Right renal cortex interstitium (tissue), 3 donors: ENCODE data around the gene ZNF785. TPM values are rescaled to one million over a fixed set of nuclear protein-coding genes. Genes with fewer than 3 reads are reported as not detected.
A peak's percentile ranks its signal among the peaks of the same experiment; 100 is the strongest.
"Not testable (repeated sequence)": the region's sequence is repeated elsewhere in the genome, so short reads cannot be mapped to it uniquely, and the experiment has no call there.

Experiments used
- DNase-seq, 3 donors: peaks; one replicate each; pipeline ENCODE4 v3.0.0-alpha.2; 2013; ENCODE audit warnings: low read depth in 3 of 3, low spot score in 2 of 3
- polyA plus RNA-seq, 3 donors: library from polyadenylated mRNA; unstranded; fragments of 120-200 nt; gene quantifications; one replicate each; pipeline ENCODE4 v1.2.1, GENCODE V29; 2013; ENCODE audit not compliant: insufficient read length in 3 of 3

ZNF785 gene
- polyA plus RNA-seq, 3 donors = 17.0 to 18.5 (median 17.9) TPM

GRCh38 chr16:30541502-30542329, 43.8 kb downstream of the ZNF785 start:
- no peak for DNase-seq

DNA sequence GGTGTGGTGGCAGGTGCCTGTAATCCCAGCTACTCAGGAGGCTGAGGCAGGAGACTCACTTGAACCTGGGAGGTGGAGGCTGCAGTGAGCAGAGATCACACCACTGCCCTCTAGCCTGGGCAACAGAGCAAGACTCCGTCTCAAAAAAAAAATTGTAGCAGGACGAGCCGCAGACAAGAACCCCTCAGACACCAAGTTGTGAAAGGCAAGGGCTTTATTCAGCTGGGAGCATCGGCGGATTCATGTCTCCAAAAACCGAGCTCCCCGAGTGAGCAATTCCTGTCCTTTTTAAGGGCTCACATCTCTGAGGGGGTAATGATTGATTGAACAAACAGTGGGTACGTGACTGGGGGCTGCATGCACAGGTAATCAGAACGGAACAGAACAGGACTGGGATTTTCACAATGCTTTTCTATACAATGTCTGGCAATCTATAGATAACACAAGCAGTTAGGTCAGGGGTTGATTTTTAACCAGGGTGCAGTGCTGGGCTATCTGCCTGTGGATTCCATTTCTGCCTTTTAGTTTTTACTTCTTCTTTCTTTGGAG, 44.5 kb downstream of the ZNF785 start:
- not testable (repeated sequence) for DNase-seq

DNA sequence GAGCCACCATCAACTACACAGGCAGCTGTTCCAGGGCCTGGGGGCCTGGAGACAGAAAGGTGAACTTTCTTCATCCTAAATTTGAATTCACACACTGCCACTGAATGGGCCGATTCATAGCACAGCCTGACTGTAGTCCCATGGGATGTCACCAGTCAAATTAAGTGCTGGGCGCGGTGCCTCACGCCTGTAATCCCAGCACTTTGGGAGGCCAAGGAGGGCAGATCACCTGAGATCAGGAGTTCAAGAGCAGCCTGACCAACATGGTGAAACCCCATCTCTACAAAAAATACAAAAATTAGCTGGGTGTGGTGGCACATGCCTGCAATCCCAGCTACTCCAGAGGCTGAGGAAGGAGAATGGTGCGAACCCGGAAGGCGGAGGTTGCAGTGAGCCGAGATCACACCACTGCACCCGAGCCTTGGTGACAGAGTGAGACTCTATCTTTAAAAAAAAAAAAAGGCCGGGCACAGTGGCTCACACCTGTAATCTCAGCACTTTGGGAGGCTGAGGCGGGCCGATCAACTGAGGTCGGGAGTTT, 45.4 kb downstream of the ZNF785 start:
- not testable (repeated sequence) for DNase-seq

- no peak for DNase-seq
These were observed 46.2 kb downstream of the ZNF785 start for GRCh38 chr16:30539000-30539964.

GRCh38 chr16:30536391-30537024, 49.0 kb downstream of the ZNF785 start:
- DNase-seq = not testable (repeated sequence)

DNA sequence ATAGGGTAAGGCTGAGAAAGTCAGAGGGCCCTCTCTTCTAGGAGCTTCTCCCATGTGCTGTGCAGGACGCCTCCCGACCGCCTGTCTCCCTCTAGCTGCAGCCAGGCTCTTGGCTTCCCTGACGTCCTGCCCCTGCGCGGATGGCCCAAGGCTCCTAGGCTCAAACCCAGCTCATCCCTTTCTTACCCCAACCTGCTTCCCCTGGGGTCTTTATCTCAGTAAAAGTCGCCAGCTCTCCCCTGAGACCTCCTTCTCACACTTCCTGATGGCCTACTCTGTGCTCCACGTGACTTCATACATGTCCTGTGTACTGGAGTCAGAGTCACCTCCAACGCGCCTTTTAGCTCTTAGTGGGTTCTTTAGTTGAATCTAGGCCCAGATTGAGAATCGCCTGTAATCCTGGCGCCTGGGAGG, 49.7 kb downstream of the ZNF785 start:
- no peak for DNase-seq

DNA sequence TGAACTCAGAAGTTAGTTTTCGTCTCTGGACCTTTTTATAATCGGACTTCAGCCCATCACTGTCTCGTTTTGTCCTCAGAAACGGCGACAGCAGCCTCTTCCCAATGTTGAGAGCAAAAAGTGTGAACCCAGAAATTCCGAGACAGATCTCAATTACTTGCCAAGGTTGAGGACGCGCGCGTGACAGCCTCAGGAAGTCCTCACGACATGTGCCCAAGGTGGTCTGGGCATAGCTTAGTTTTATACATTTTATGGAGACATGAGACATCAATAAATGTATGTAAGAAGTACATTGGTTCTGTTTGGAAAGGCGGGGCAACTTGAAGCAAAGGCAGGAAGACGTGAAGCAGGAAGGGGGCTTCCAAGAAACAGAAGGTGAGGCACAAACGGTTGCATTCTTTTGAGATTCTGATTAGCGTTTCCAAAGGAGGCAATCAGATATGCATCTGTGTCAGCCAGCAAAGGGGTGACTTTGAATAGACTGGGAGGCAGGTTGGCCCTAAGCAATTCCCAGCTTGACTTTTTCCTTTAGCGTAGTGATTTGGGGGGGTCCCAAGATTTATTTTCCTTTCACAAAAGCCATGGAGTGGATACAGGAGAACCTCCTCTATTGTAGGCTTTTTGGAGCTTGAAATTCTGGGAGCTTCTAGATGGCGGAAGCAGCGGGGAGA, 50.3 kb downstream of the ZNF785 start:
- DNase-seq = no peak

DNA sequence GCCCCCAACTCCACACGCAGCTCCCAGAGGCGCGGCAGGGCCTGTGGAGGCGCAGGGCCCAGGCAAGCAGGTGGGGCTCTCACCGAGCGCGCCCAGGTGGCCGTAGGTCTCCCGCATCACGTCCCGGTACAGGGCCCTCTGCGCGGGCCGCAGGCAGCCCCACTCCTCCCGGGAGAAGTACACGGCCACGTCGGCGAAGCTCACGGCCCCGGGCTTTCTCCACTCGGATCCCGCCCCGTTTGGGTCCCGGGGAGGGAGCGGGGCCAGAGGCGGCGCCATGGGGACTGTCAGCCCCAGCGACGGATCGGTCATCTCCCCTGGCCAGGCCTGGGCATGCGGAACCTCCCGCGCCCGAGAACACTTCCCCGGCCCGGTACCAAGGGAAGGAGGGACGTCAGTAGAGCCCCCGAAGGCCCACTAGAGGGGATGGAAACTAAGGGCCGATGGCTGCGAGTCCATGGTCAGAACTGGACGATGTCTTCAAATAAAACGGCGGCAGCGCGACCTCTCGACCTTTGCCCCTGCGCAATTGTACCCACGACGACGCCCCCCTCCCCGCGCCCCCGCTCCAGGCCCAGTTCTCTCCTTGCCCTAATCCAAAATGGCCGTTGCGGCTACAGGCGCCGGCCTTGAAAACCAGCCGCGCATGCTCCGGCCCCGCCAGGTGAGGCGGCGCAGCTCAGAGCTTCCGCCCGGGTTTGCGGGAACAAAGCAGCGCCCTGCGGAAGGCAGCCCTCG, 51.0 kb downstream of the ZNF785 start, which contains the start of gene ZNF747:
TSS of gene ZNF747 (minus strand) at position 491 of the 738 bp plus-strand sequence. CDS start at position 312, 179 bp downstream.
- peak in 1 of 3 donors; percentile 88 for DNase-seq

- no peak for DNase-seq
These were observed 51.6 kb downstream of the ZNF785 start for GRCh38 chr16:30533748-30534367.

DNA sequence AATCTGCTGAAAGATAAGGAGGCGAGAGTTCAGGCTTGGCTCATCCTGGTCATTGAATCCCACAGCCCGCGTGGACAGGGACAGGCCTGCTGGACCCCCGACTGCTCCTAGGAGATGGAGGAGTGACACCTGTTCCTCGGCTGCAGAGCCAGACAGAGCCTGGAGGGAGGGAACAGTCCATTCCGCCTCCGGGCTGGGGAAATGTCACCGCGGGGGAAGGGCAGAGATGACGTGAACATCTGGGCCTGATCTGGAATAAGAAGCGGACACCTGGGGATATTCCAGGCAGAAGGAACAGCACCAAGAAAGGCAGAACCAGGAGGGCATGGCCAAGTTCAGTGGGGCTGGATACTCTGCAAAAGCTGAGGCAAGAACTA, 52.4 kb downstream of the ZNF785 start:
- DNase-seq = no peak

DNA sequence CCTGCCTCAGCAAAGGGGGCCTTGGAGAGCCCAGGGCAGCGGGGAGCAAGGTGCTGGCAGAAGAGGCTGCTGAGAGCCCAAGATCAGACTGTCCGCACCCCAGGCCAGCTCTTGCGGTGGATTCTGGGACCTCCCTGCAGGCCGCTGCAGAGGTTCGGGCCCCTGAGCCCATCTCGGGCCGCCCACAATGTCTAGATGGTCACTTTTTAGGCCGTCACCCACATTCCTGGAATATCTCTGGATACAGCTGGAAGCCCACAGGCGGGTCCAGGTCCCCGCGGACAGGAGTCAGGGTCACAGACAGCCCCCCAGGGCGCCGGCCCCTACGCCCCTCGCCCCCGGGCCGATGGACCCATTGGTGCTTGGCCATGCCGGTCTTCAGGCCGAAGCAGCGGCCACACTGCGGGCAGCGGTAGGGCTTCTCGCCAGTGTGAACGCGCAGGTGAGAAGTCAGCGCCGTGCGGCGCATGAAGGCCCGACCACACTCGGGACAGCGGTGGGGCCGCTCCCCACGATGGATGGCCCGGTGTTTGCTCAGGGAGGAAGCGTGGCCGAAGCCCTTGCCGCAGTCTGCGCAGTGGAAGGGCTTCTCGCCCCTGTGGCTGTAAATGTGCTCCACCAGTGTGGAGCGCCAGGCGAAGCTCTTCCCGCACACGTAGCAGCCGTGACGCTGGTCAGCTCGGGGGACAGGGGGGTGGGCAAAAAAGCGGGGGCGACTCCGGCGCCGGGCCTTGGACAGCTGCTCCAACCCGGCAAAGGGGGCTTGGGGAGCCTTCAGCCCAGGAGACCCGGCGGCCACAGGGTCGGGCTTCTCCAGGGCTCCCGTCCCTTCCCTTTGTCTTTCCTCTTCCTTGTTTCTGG, 53.0 kb downstream of the ZNF785 start:
- DNase-seq = no peak

Other genes with a start within 250 kb of the ZNF785 start
- gene CD2BP2, start 230.4 kb downstream of the ZNF785 start, polyA plus RNA-seq = 10 to 100 TPM; 58.4 to 62.9 (median 61.3) TPM
- gene TBC1D10B, start 215.2 kb downstream of the ZNF785 start, polyA plus RNA-seq = 10 to 100 TPM; 26.5 to 30.3 (median 28.4) TPM
- gene MYL11, start 210.9 kb downstream of the ZNF785 start, polyA plus RNA-seq = 1 to 10 TPM in 1 of 3 donors, under 1 TPM in 2; 0.72 to 1.0 (median 0.83) TPM
- 1 to 10 TPM; 1.7 to 2.2 (median 2.1) TPM for gene SEPTIN1, start 203.1 kb downstream of the ZNF785 start, polyA plus RNA-seq
- gene ZNF48, start 190.3 kb downstream of the ZNF785 start, polyA plus RNA-seq = 10 to 100 TPM; 11.7 to 14.1 (median 13.0) TPM
- 1 to 10 TPM; 4.6 to 6.9 (median 5.7) TPM for gene ZNF771, start 178.1 kb downstream of the ZNF785 start, polyA plus RNA-seq
- 10 to 100 TPM; 35.6 to 46.6 (median 42.5) TPM for gene DCTPP1, start 155.7 kb downstream of the ZNF785 start, polyA plus RNA-seq
- gene SEPHS2, start 139.8 kb downstream of the ZNF785 start, polyA plus RNA-seq = 100 to 1,000 TPM in 2 of 3 donors, 10 to 100 TPM in 1; 94.8 to 105 (median 102) TPM
- gene ITGAL, start 113.0 kb downstream of the ZNF785 start, polyA plus RNA-seq = 1 to 10 TPM; 2.0 to 2.8 (median 2.6) TPM
- gene ZNF768, start 59.1 kb downstream of the ZNF785 start, polyA plus RNA-seq = 10 to 100 TPM; 44.8 to 51.7 (median 45.1) TPM
- gene ZNF747, start 50.8 kb downstream of the ZNF785 start, polyA plus RNA-seq = 1 to 10 TPM; 9.1 to 9.7 (median 9.5) TPM
- gene ZNF764, start 27.3 kb downstream of the ZNF785 start, polyA plus RNA-seq = 1 to 10 TPM; 8.5 to 9.1 (median 8.6) TPM
- gene ZNF688, start 14.0 kb downstream of the ZNF785 start, polyA plus RNA-seq = 1 to 10 TPM; 8.4 to 9.4 (median 9.0) TPM
- 10 to 100 TPM; 13.5 to 14.7 (median 14.3) TPM for gene ZNF689, start 24.7 kb upstream of the ZNF785 start, polyA plus RNA-seq
- 10 to 100 TPM; 36.9 to 44.5 (median 42.4) TPM for gene PRR14, start 65.3 kb upstream of the ZNF785 start, polyA plus RNA-seq
- 10 to 100 TPM; 40.1 to 47.7 (median 42.9) TPM for gene FBRS, start 72.7 kb upstream of the ZNF785 start, polyA plus RNA-seq
- 10 to 100 TPM; 27.6 to 31.4 (median 28.2) TPM for gene SRCAP, start 113.5 kb upstream of the ZNF785 start, polyA plus RNA-seq
- gene PHKG2, start 162.7 kb upstream of the ZNF785 start, polyA plus RNA-seq = 10 to 100 TPM; 21.6 to 23.6 (median 23.0) TPM
- 1 to 10 TPM; 7.8 to 8.2 (median 7.9) TPM for gene CFAP119, start 176.4 kb upstream of the ZNF785 start, polyA plus RNA-seq
- 100 to 1,000 TPM; 111 to 123 (median 113) TPM for gene RNF40, start 176.6 kb upstream of the ZNF785 start, polyA plus RNA-seq
- gene ZNF629, start 201.5 kb upstream of the ZNF785 start, polyA plus RNA-seq = 10 to 100 TPM; 25.7 to 26.9 (median 26.8) TPM